Measurements from ENCODE around the gene FADS2. TPM values are rescaled to one million over a fixed set of nuclear protein-coding genes. Genes with fewer than 3 reads are reported as not detected.

Gene FADS2
- total and polyA plus RNA-seq, 9 of the 15 experiments (the other 6 are each of a cell fraction or from before 2014, with no cell fraction given), result 2.9 to 42.8 (median 16.2) TPM

DNA sequence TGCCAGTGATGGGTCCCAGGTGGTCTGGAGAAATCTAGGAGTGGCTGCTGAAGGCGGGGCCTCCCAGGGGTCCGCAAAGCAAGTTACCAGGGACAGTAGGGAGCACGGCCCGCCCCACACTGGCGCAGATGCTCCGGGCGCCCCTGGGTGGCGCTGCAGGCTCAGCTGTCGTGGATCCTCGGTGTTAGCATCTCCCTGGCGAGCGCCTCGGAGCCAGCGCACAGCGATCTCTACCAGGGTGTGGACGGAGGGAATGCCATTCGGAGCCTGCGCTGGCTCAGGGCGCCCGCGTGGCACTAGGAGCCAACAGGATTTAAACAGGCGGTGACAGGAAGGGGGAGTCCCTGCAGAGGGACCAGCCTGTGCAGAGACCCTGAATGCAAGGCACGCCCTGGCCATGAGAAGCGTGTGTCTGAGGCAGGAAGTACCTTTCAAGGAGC, 43.1 kb downstream of the FADS2 start (continued):
- TF ChIP-seq NFATC3 (IDR thresholded peaks at IDR 0.05), result no peak
- TF ChIP-seq DPF2 (IDR thresholded peaks at IDR 0.05), result no peak
- peak; percentile 67; the same call in 1 of the 2 replicates for TF ChIP-seq MTA3 (IDR thresholded peaks at IDR 0.05; ENCODE audit: borderline replicate concordance)
- TF ChIP-seq, protein P1, sequence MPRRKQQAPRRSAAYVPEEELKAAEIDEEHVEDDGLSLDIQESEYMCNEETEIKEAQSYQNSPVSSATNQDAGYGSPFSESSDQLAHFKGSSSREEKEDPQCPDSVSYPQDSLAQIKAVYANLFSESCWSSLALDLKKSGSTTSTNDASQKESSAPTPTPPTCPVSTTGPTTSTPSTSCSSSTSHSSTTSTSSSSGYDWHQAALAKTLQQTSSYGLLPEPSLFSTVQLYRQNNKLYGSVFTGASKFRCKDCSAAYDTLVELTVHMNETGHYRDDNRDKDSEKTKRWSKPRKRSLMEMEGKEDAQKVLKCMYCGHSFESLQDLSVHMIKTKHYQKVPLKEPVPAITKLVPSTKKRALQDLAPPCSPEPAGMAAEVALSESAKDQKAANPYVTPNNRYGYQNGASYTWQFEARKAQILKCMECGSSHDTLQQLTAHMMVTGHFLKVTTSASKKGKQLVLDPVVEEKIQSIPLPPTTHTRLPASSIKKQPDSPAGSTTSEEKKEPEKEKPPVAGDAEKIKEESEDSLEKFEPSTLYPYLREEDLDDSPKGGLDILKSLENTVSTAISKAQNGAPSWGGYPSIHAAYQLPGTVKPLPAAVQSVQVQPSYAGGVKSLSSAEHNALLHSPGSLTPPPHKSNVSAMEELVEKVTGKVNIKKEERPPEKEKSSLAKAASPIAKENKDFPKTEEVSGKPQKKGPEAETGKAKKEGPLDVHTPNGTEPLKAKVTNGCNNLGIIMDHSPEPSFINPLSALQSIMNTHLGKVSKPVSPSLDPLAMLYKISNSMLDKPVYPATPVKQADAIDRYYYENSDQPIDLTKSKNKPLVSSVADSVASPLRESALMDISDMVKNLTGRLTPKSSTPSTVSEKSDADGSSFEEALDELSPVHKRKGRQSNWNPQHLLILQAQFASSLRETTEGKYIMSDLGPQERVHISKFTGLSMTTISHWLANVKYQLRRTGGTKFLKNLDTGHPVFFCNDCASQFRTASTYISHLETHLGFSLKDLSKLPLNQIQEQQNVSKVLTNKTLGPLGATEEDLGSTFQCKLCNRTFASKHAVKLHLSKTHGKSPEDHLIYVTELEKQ (CRISPR knock-in tag; IDR thresholded peaks at IDR 0.05), result no peak
- TF ChIP-seq ARHGAP35 (IDR thresholded peaks at IDR 0.05; ENCODE audit: partially characterized antibody), result no peak
- TF ChIP-seq HNRNPUL1 (IDR thresholded peaks at IDR 0.05; ENCODE audit: low read length), result no peak
- TF ChIP-seq ZNF785 (CRISPR knock-in tag; IDR thresholded peaks at IDR 0.05), result no peak
- no peak for TF ChIP-seq MAFK (IDR thresholded peaks at IDR 0.05; ENCODE audit: low read length)
- TF ChIP-seq CSDE1 (IDR thresholded peaks at IDR 0.05), result no peak
- no peak for TF ChIP-seq CEBPB (tag; IDR thresholded peaks at IDR 0.05)
- peak; percentile 46; the same call in 1 of the 2 replicates for TF ChIP-seq EP400 (IDR thresholded peaks at IDR 0.05)
- TF ChIP-seq ZNF76 (CRISPR knock-in tag; IDR thresholded peaks at IDR 0.05; ENCODE audit: borderline replicate concordance), result no peak
